OCI-LY3 (cell line): Measurements from ENCODE around the gene NAA40.

Experiments
- CTCF ChIP-seq: fragments of 200-600, 300-600 bp; sonication (generic); IDR thresholded peaks from 2 replicates; pipeline ENCODE4 v1.5.1; 2014; ENCODE audit warnings: antibody characterized with exemption, low read length, low read depth
- EZH2phosphoT487 ChIP-seq: fragments of 200-600 bp; shearing (Covaris generic); IDR thresholded peaks from 2 replicates; pipeline ENCODE4 v1.6.1; 2018; ENCODE audit warnings: antibody characterized with exemption, mixed run types, low read depth

GRCh38 chr11:63917692-63918506, 20.9 kb upstream of the NAA40 start:
- no peak for TF ChIP-seq CTCF
- no peak for TF ChIP-seq EZH2phosphoT487
